Vagina (tissue), 2 donors: Measurements from ENCODE around the gene DNM3.

Source experiments
- CTCF ChIP-seq, 3 experiments: fragments of 450-650 bp in 2 of 3; fragments of 200-600 bp in 1 of 3; sonication (generic) in 1 of 3; IDR thresholded peaks; one replicate each; pipeline ENCODE4 v1.5.1; 2017 to 2019; ENCODE audit warnings: antibody characterized with exemption in 3 of 3, mild to moderate bottlenecking in 2 of 3, moderate library complexity in 2 of 3
- POLR2A ChIP-seq, 2 donors: fragments of 450-650 bp; IDR thresholded peaks; one replicate each; pipeline ENCODE4 v1.6.1; 2017; ENCODE audit warnings: antibody characterized with exemption in 2 of 2, mild to moderate bottlenecking in 2 of 2, moderate library complexity in 2 of 2

GRCh38 chr1:171981303-171981702, 140.0 kb downstream of the DNM3 start:
- no peak for TF ChIP-seq POLR2A (IDR thresholded peaks at IDR 0.05)
- TF ChIP-seq CTCF (IDR thresholded peaks at IDR 0.05): no peak
